GM18870 (cell line): ENCODE results near the gene CHSY3.

ENCODE experiments used
- ATAC-seq: cut with Tn5 transposase; IDR thresholded peaks from one replicate; pipeline ENCODE4 v1.9.1; 2021; ENCODE audit warnings: moderate library complexity; ENCODE audit not compliant: unreplicated experiment

Gene CHSY3

DNA sequence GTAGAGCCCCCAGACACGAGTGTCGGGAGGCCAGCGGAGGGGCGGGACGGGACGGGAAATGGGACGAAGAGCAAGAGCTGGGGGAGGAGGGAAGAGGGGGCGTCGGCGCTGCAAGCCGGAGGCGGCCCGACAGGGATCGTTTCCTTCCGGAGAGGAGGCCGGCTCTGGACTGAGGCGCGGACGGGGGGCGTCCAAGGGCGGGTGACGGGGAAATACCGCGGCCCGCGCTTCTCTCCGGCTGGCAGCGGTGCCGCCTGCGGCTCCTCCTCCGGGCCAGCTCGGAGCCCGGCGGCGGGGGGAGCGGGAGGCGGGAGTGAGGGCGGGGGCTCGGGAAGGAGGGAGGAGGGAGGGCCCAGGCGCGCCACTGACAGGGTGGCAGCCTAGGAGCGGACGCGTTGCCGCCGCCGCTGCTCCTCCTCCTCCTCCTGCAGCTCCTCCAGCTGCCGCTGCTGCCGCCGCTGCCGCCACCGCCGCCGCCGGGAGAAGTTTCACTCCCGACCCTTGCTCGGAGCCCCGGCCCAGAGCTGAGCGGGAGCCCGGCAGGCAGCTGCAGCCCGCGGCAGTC lies at the start of gene CHSY3:
Gene CHSY3, plus strand, starts transcription at position 364 of the 565 bp plus-strand sequence.
- no peak for ATAC-seq

- no peak for ATAC-seq
Measured at GRCh38 chr5:129856325-129856724, 47.9 kb upstream of the CHSY3 start.

- no peak for ATAC-seq
Measured at GRCh38 chr5:129857116-129857515, 47.1 kb upstream of the CHSY3 start.

GRCh38 chr5:129858131-129858675 lies 46.1 kb upstream of the CHSY3 start:
- peak; percentile 59 for ATAC-seq

- ATAC-seq, result no peak
Measured at GRCh38 chr5:129884322-129884721, 19.9 kb upstream of the CHSY3 start.

GRCh38 chr5:129899454-129899853 lies 4.8 kb upstream of the CHSY3 start:
- no peak for ATAC-seq

GRCh38 chr5:129902816-129903215 lies 1.4 kb upstream of the CHSY3 start:
- no peak for ATAC-seq

- ATAC-seq, result no peak
Measured at GRCh38 chr5:129903466-129904101, 681 bp upstream of the CHSY3 start.

- ATAC-seq, result no peak
Measured at GRCh38 chr5:129904667-129905472, 605 bp downstream of the CHSY3 start.

DNA sequence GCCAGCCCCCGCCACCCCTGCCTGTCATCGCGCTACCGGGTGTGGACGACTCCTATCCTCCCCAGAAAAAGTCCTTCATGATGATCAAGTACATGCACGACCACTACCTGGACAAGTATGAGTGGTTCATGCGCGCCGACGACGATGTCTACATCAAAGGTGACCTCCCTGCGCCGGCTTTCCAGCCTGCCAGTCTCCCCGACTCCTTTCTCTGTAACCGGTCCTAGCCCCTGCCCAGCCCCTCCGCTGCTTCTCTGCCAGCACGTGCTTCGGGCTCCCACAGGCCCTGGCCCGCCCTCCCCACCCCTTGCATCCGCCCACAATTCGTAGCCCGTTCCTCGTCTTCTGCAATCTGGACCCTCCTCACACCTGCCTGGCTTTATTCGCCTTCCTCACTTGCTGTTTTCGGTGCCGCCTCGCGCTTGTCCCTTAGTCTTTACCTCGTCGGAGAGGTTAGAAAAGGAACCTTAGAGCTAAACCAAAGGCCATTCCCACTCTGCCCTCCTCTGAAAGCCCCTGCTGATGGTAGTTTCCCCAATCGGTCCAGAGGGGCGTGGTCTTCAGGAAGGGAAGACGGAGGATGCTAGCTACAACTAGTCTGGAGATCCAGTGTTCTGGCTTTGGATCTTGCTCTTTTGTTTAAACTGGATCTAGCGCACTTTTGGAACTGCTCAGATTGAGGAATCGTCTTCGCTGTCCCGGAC lies 1.4 kb downstream of the CHSY3 start:
- ATAC-seq, result no peak

DNA sequence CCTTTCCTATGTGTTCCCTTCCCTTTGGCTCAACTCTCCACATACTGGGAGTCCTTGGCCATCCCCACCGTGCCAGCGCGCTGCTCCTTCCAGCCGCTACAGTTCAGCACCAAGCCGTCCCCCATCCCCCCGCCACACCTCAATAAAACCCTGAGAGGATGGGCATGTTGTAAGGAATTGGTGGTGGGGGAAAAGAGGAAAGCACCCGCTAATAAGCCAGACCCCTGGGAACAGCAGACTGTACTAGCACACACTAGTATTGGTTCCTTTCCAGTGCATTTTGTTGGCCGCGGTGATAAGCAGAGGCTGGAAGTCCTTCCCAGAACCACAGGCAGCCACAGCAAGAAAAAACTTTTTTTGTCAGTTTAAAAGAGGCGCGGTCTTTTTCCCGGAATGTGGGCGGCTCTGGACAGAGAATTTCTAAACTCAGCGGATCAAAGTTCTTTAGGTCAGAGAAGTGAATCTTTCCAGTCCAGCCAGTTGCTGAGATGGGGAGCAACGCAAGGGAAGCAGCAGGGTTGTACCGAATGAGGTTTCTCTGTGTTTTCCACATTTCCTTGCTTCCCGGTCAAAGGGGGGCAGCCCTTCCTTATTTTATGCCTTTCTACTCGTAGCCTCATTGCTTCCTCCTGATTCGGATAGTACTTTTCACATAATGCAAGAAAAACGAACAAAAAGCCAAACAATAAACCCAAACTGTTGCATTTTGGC lies 2.1 kb downstream of the CHSY3 start:
- no peak for ATAC-seq

GRCh38 chr5:129909225-129909624 lies 5.0 kb downstream of the CHSY3 start:
- no peak for ATAC-seq

DNA sequence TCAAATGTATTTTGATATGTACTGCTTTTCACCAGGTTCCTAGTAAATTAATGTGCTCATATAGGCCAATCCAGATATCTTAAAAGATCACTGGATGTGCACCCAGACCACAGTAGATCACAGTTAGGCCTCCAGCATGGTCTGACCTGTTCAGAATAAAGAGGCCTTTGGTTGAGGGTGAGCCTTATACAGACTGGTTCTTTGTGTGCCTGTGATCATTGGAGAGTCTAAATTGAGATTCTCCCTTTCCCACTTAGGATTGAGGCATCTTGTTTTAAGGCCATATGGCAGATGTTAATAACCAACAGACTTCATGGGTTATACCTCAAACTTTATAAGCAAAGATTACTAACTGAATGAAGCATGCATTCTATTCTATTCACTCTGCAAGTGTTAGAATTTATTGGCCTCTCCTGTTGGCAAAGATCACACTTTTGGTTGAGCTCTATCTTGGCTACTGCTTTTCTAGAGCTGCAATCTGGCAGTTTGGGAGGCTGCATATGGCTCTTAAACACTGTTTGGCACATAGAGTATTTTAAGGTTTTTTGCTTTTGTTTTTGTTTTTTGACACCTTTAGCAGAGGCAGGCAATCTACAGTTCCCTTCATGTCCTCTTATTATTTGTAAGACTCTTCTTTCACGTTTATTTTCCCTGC lies 8.5 kb downstream of the CHSY3 start:
- ATAC-seq, result no peak

GRCh38 chr5:129915415-129915814 lies 11.2 kb downstream of the CHSY3 start:
- ATAC-seq, result peak; percentile 52

- ATAC-seq, result no peak
Measured at GRCh38 chr5:129917224-129917623, 13.0 kb downstream of the CHSY3 start.

GRCh38 chr5:129921204-129921603 lies 16.9 kb downstream of the CHSY3 start:
- ATAC-seq, result no peak

GRCh38 chr5:129930221-129930620 lies 26.0 kb downstream of the CHSY3 start:
- no peak for ATAC-seq

GRCh38 chr5:129935626-129936025 lies 31.4 kb downstream of the CHSY3 start:
- no peak for ATAC-seq

DNA sequence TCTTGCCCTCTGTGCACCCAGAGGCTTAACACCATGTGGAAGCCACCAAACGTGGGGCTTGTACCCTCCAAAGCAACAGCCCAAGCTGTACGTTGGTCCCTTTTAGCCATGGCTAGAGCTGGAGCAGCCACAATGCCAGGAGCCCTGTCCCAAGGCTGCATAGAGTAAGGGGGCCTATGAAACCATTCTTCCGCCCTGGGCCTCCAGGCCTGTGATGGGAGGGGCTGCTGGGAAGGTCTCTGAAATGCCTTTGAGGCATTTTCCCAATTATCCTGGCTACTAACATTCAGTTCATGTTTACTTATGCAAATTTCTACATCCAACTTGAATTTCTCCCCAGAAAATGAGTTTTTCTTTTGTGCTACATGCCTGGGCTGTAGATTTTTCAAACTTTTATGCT lies 33.8 kb downstream of the CHSY3 start:
- no peak for ATAC-seq

GRCh38 chr5:129943936-129944335 lies 39.7 kb downstream of the CHSY3 start:
- ATAC-seq, result no peak
